Activated effector memory CD4-positive, alpha-beta T cell treated with Interleukin-2 at 50 U/mL for 16 hours (primary cell): ENCODE results near the gene TSHZ2.
"Not testable (repeated sequence)": the region's sequence is repeated elsewhere in the genome, so short reads cannot be mapped to it uniquely, and the experiment has no call there.

Experiments used
- DNase-seq: peaks from one replicate; pipeline ENCODE4 v3.0.0-alpha.2; 2020

The TSHZ2 gene

GRCh38 chr20:53365539-53366075 lies 393.4 kb downstream of the TSHZ2 start:
- DNase-seq = no peak

- not testable (repeated sequence) for DNase-seq
Measured at GRCh38 chr20:53366928-53367327, 394.8 kb downstream of the TSHZ2 start.

- DNase-seq = no peak
Measured at GRCh38 chr20:53369871-53370270, 397.7 kb downstream of the TSHZ2 start.

GRCh38 chr20:53370345-53370961 lies 398.3 kb downstream of the TSHZ2 start:
- DNase-seq = no peak

GRCh38 chr20:53371216-53371615 lies 399.1 kb downstream of the TSHZ2 start:
- no peak for DNase-seq

GRCh38 chr20:53376021-53376420 lies 403.9 kb downstream of the TSHZ2 start:
- no peak for DNase-seq

- no peak for DNase-seq
Measured at GRCh38 chr20:53379014-53379832, 407.1 kb downstream of the TSHZ2 start.

- no peak for DNase-seq
Measured at GRCh38 chr20:53379833-53380120, 407.6 kb downstream of the TSHZ2 start.

- DNase-seq = no peak
Measured at GRCh38 chr20:53381568-53382262, 409.6 kb downstream of the TSHZ2 start.

- DNase-seq = no peak
Measured at GRCh38 chr20:53382263-53382844, 410.2 kb downstream of the TSHZ2 start.

- no peak for DNase-seq
Measured at GRCh38 chr20:53383916-53384315, 411.8 kb downstream of the TSHZ2 start.

GRCh38 chr20:53384392-53384791 lies 412.2 kb downstream of the TSHZ2 start:
- no peak for DNase-seq

GRCh38 chr20:53385941-53386767 lies 414.0 kb downstream of the TSHZ2 start:
- DNase-seq = no peak

- DNase-seq = no peak
Measured at GRCh38 chr20:53387983-53388675, 416.0 kb downstream of the TSHZ2 start.

GRCh38 chr20:53389516-53390300 lies 417.6 kb downstream of the TSHZ2 start:
- no peak for DNase-seq

- DNase-seq = no peak
Measured at GRCh38 chr20:53390770-53391169, 418.6 kb downstream of the TSHZ2 start.

- no peak for DNase-seq
Measured at GRCh38 chr20:53394433-53394832, 422.3 kb downstream of the TSHZ2 start.

GRCh38 chr20:53395188-53395923 lies 423.2 kb downstream of the TSHZ2 start:
- DNase-seq = no peak

- no peak for DNase-seq
Measured at GRCh38 chr20:53399083-53399482, 426.9 kb downstream of the TSHZ2 start.

- DNase-seq = no peak
Measured at GRCh38 chr20:53399592-53400335, 427.6 kb downstream of the TSHZ2 start.
